Thoracic aorta (tissue), 2 donors: ENCODE measurements around the gene RPGRIP1L. TPM values are rescaled to one million over a fixed set of nuclear protein-coding genes. Genes with fewer than 3 reads are reported as not detected.

Experiments used
- ATAC-seq: fragments of 150-250 bp; one replicate; pipeline ENCODE4 v1.8.0; 2017; ENCODE audit warnings: low read depth; ENCODE audit not compliant: insufficient number of reproducible peaks, low FRiP score
- DNase-seq: peaks from one replicate; pipeline ENCODE4 v3.0.0-alpha.2; 2020; ENCODE audit warnings: low spot score
- H3K27ac ChIP-seq, 2 donors: fragments of 200-600 bp; sonication (generic); 1 replicate in 1 of 2; 2 replicates in 1 of 2; pipeline ENCODE4 v1.5.1; 2016; ENCODE audit warnings: mild to moderate bottlenecking in 2 of 2, moderate library complexity in 2 of 2
- H3K27me3 ChIP-seq: fragments of 200-600 bp; sonication (generic); replicated peaks from 2 replicates; pipeline ENCODE4 v1.6.0; 2016; ENCODE audit warnings: mild to moderate bottlenecking; ENCODE audit not compliant: insufficient read depth
- H3K36me3 ChIP-seq: fragments of 200-600 bp; sonication (generic); one replicate; pipeline ENCODE4 v1.5.1; 2016
- H3K4me1 ChIP-seq, 2 donors: fragments of 200-600 bp; sonication (generic); 1 replicate in 1 of 2; 2 replicates in 1 of 2; pipeline versions ENCODE4 v1.5.1 to v1.6.0; 2016; ENCODE audit warnings: low read depth in 2 of 2, mild to moderate bottlenecking in 1 of 2; ENCODE audit not compliant: control insufficient read depth in 1 of 2
- H3K4me3 ChIP-seq: fragments of 200-600 bp; sonication (generic); 2 replicates; pipeline ENCODE4 v1.5.1; 2016; ENCODE audit warnings: mild to moderate bottlenecking
- H3K9me3 ChIP-seq: fragments of 200-600 bp; sonication (generic); 2 replicates; pipeline ENCODE4 v1.5.1; 2016
- CTCF ChIP-seq: fragments of 200-600 bp; sonication (generic); IDR thresholded peaks from one replicate; pipeline ENCODE4 v1.5.1; 2019; ENCODE audit warnings: antibody characterized with exemption
- total RNA-seq, 2 donors: library from RNA; depleted of rRNA; stranded (reverse); fragments of >200 nt; gene quantifications; one replicate each; pipeline versions ENCODE4 v1.1.0 to v1.2.3, GENCODE V29; 2016

Gene RPGRIP1L
- 1 to 10 TPM; 3.4 to 9.1 TPM for total RNA-seq

DNA sequence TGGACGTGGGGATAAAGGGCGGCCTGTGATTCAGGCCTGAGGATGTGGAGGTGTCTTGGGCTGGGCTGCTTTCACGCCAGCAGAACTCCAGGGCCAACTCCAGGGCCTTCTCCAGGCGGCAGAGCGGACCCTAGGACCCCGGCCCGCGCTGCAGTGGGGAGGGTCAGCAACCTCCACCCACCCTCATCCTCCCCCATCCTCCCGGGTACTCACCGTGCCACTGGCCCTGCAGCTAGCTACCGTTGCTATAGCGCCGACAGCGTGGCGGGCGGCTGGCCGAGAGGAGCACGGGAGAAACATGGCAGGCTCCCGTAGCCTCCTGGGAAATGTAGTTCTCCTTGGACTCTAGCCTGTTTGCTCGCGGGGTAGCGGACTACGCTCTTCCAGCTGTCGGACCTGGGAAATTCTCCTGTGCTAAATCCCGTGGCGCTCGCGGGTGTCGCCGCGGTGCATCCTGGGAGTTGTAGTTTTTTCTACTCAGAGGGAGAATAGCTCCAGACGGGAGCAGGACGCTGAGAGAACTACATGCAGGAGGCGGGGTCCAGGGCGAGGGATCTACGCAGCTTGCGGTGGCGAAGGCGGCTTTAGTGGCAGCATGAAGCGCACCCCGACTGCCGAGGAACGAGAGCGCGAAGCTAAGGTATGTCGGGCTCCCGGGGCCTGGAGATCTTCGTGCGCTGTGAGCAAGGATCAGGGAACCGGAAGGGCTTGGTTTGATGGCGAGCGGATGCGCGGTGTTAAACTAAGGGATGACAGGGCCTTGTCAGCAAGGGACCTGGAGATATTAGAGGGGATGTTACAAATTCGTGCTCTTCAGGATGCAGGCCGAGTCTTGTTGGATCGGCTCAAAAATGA lies at the start of gene RPGRIP1L, which contains the start of gene FTO:
Gene RPGRIP1L (minus strand): TSS at position 270 of the 855 bp plus-strand sequence. CDS start 3,136 bp downstream, outside the sequence.
Gene FTO (plus strand): TSS at position 567 of the 855 bp plus-strand sequence.
- H3K4me3 ChIP-seq: peak within 1 kb of the TSS; percentile 89
- TF ChIP-seq CTCF: peak; percentile 40
- ATAC-seq (peak; percentile 100), DNase-seq (peak; percentile 98)
- no peaks in the 10 kb centered on the region for H3K9me3 ChIP-seq
- H3K27ac ChIP-seq: peak within 1 kb of the TSS; percentile 21 to 29
- peaks cover 7 to 21% of the 10 kb centered on the region in 2 donors for H3K4me1 ChIP-seq
- no peaks in the 10 kb centered on the region for H3K27me3 ChIP-seq
- H3K36me3 ChIP-seq: no peaks in the 10 kb centered on the region

GRCh38 chr16:53753431-53753830 lies 49.8 kb upstream of the RPGRIP1L start:
- DNase-seq: no peak
- H3K4me3 ChIP-seq: no peak overlapping the region
- ATAC-seq: no peak

GRCh38 chr16:53752560-53752959 lies 48.9 kb upstream of the RPGRIP1L start:
- TF ChIP-seq CTCF: no peak
- peaks cover 4% of the 10 kb centered on the region for H3K9me3 ChIP-seq
- no peak overlapping the region for H3K27ac ChIP-seq
- peaks cover 12 to 45% of the 10 kb centered on the region in 2 donors for H3K4me1 ChIP-seq
- H3K4me3 ChIP-seq: no peak overlapping the region
- ATAC-seq (no peak), DNase-seq (no peak)
- no peaks in the 10 kb centered on the region for H3K36me3 ChIP-seq
- H3K27me3 ChIP-seq: no peaks in the 10 kb centered on the region

More at GRCh38 chr16:53753431-53753830, 49.8 kb upstream of the RPGRIP1L start:
- no peak overlapping the region for H3K27ac ChIP-seq
- no peaks in the 10 kb centered on the region for H3K36me3 ChIP-seq
- H3K9me3 ChIP-seq: no peaks in the 10 kb centered on the region
- H3K27me3 ChIP-seq: no peaks in the 10 kb centered on the region
- peaks cover 12 to 45% of the 10 kb centered on the region in 2 donors for H3K4me1 ChIP-seq
- TF ChIP-seq CTCF: no peak

DNA sequence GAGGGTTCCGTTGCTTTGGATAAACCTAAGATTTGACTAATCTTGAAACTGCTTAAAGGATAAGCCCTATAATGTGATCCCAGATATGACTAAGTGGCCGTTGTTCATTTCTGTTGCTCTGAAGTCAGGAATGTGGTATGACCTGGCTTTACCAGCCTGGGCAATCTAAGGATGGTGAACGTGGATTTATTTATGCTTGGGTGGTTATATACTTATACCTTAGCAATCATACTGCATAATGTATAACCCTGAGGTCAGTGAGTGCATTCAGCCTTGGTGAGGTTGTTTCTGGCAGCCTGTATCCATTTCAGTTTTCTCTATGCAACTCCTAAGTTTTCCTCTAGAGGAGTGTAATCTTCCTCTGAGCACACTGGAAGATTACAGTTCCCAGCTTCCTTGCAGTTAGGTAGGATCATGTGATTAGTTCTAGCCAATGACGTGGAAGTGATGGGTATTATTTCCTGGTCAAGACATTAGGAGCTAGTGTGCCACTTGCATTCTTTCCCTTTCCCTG lies 42.2 kb upstream of the RPGRIP1L start:
- H3K4me3 ChIP-seq: peak overlapping the region; percentile 3
- TF ChIP-seq CTCF: no peak
- H3K27me3 ChIP-seq: no peaks in the 10 kb centered on the region
- H3K36me3 ChIP-seq: no peaks in the 10 kb centered on the region
- H3K27ac ChIP-seq: peak overlapping the region; percentile 1 to 42
- ATAC-seq: no peak
- peaks cover 4% of the 10 kb centered on the region for H3K9me3 ChIP-seq
- no peak for DNase-seq
- peaks cover 12 to 26% of the 10 kb centered on the region in 2 donors for H3K4me1 ChIP-seq

DNA sequence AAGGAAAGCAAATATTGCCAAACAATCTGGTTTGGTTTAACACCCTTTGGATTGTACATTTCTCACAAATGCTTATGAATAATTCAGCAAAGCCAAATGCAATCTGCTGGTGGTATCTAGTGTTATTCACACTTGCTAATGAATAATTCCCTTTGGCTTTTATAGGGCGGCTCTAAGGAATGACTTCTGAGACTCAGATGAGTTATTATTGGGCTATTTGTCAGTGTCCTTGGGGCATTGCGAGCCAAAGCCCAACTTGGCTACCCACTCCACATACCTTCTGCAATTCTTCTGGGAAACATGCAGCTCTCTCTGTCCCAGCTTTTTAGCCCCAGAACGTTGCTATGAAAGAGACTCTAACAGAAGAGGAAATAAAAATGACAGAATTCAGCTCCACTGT lies 41.4 kb upstream of the RPGRIP1L start:
- H3K27ac ChIP-seq: peak overlapping the region; percentile 1 to 42
- H3K36me3 ChIP-seq: no peaks in the 10 kb centered on the region
- peak; percentile 50 for ATAC-seq
- peaks cover 12 to 26% of the 10 kb centered on the region in 2 donors for H3K4me1 ChIP-seq
- no peak for DNase-seq
- no peak for TF ChIP-seq CTCF
- H3K27me3 ChIP-seq: no peaks in the 10 kb centered on the region
- H3K4me3 ChIP-seq: peak overlapping the region; percentile 3
- peaks cover 4% of the 10 kb centered on the region for H3K9me3 ChIP-seq
